ENCODE data around the gene AXDND1.

DNA sequence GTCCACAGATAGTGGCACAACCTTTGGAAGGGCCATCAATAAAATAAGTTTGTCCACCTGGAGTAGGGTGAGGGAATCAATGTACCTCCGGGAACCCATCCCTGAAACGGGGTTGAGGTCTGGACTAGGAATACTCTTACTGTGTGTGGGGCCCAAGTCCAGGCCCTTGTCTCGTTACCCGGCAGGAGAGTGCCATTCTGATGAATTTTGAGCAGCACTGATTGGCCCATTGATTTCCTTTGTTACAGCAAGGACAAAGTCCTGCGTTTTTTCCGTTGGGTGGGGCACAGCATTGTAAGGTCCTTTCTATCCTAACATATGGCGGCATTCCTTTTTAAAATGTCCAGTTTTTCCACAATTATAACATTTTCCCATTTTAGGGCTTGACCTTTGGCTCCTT is 75.2 kb downstream of the AXDND1 start:
- TF ChIP-seq POLR2A (IDR thresholded peaks at IDR 0.05) = no peak
- TF ChIP-seq, protein P1, sequence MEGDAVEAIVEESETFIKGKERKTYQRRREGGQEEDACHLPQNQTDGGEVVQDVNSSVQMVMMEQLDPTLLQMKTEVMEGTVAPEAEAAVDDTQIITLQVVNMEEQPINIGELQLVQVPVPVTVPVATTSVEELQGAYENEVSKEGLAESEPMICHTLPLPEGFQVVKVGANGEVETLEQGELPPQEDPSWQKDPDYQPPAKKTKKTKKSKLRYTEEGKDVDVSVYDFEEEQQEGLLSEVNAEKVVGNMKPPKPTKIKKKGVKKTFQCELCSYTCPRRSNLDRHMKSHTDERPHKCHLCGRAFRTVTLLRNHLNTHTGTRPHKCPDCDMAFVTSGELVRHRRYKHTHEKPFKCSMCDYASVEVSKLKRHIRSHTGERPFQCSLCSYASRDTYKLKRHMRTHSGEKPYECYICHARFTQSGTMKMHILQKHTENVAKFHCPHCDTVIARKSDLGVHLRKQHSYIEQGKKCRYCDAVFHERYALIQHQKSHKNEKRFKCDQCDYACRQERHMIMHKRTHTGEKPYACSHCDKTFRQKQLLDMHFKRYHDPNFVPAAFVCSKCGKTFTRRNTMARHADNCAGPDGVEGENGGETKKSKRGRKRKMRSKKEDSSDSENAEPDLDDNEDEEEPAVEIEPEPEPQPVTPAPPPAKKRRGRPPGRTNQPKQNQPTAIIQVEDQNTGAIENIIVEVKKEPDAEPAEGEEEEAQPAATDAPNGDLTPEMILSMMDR (IDR thresholded peaks at IDR 0.05) = no peak

All from adrenal gland (tissue), 5 donors.